Measurements from ENCODE around the gene GSG1L2. TPM values are rescaled to one million over a fixed set of nuclear protein-coding genes. Genes with fewer than 3 reads are reported as not detected.

GSG1L2 gene
- total RNA-seq, 1 experiment from 2014 or later: not detected

GRCh38 chr17:9824094-9824493 lies 2.2 kb upstream of the GSG1L2 start:
- in situ Hi-C loops (cut with HindIII; ENCODE audit: low pct_unique_long_range_greater_than_20kb, low sequenced_read_pairs): no loop called here
- BruUV-seq (replicated peaks): no TSS peak
- Histone ChIP-seq H3K4me3 (ENCODE audit: low read depth in 2 of 2, low read length in 2 of 2) (no peak overlapping the region), H3K27me3 (ENCODE audit: control insufficient read depth, insufficient read depth, low read length) (no peaks in the 10 kb centered on the region), H3K4me1 (ENCODE audit: control insufficient read depth, insufficient read depth, low read length) (no peaks in the 10 kb centered on the region), H3K27ac (ENCODE audit: low read length) (no peak overlapping the region), H3K9me3 (ENCODE audit: control insufficient read depth, insufficient read depth, low read depth, low read length) (no peaks in the 10 kb centered on the region), H3K36me3 (ENCODE audit: control insufficient read depth, insufficient read depth, low read length) (no peaks in the 10 kb centered on the region)
- no peak for DNase-seq (ENCODE audit: low read depth, low spot score)
- intact Hi-C loops (cut with micrococcal nuclease; ENCODE audit: unreplicated experiment): no loop called here
- CTCF ChIA-PET: no interaction called here
- POLR2A ChIA-PET: no interaction called here
- no peak for ATAC-seq
- TF ChIP-seq SIN3A (IDR thresholded peaks at IDR 0.05; ENCODE audit: borderline replicate concordance, insufficient read depth, low read depth, low read length) (no peak), POLR2AphosphoS5 (IDR thresholded peaks at IDR 0.05; ENCODE audit: low read depth, low read length) (no peak), CTCF (IDR thresholded peaks at IDR 0.05) (peak; percentile 39; the same call in 1 of the 2 replicates)

- H3K4me1 ChIP-seq (ENCODE audit: control insufficient read depth, insufficient read depth, low read length): no peaks in the 10 kb centered on the region
- H3K36me3 ChIP-seq (ENCODE audit: control insufficient read depth, insufficient read depth, low read length): no peaks in the 10 kb centered on the region
- no peak overlapping the region for H3K4me3 ChIP-seq (ENCODE audit: low read depth in 2 of 2, low read length in 2 of 2)
- H3K9me3 ChIP-seq (ENCODE audit: control insufficient read depth, insufficient read depth, low read depth, low read length): no peaks in the 10 kb centered on the region
- no peaks in the 10 kb centered on the region for H3K27me3 ChIP-seq (ENCODE audit: control insufficient read depth, insufficient read depth, low read length)
- ChIA-PET CTCF (no interaction called here), POLR2A (no interaction called here)
- intact Hi-C loops (cut with micrococcal nuclease; ENCODE audit: unreplicated experiment) (no loop called here), in situ Hi-C loops (cut with HindIII; ENCODE audit: low pct_unique_long_range_greater_than_20kb, low sequenced_read_pairs) (no loop called here)
- no peak for DNase-seq (ENCODE audit: low read depth, low spot score)
- H3K27ac ChIP-seq (ENCODE audit: low read length): no peak overlapping the region
- TF ChIP-seq SIN3A (IDR thresholded peaks at IDR 0.05; ENCODE audit: borderline replicate concordance, insufficient read depth, low read depth, low read length): no peak
- no TSS peak for BruUV-seq (replicated peaks)
- ATAC-seq: no peak
Measured at GRCh38 chr17:9820448-9820847, 1.4 kb downstream of the GSG1L2 start.

- no peak for ATAC-seq
- intact Hi-C loops (cut with micrococcal nuclease; ENCODE audit: unreplicated experiment) (no loop called here), in situ Hi-C loops (cut with HindIII; ENCODE audit: low pct_unique_long_range_greater_than_20kb, low sequenced_read_pairs) (no loop called here)
- no peak overlapping the region for H3K27ac ChIP-seq (ENCODE audit: low read length)
- no peaks in the 10 kb centered on the region for H3K27me3 ChIP-seq (ENCODE audit: control insufficient read depth, insufficient read depth, low read length)
- no peaks in the 10 kb centered on the region for H3K4me1 ChIP-seq (ENCODE audit: control insufficient read depth, insufficient read depth, low read length)
- no TSS peak for BruUV-seq (replicated peaks)
- ChIA-PET CTCF (no interaction called here), POLR2A (no interaction called here)
- TF ChIP-seq CTCF (IDR thresholded peaks at IDR 0.05) (no peak), REST (IDR thresholded peaks at IDR 0.05; ENCODE audit: insufficient read depth in 1 of 2, low read depth in 2 of 2, low read length in 1 of 2) (no peak), POLR2AphosphoS5 (IDR thresholded peaks at IDR 0.05; ENCODE audit: low read depth, low read length) (no peak), SIN3A (IDR thresholded peaks at IDR 0.05; ENCODE audit: borderline replicate concordance, insufficient read depth, low read depth, low read length) (no peak)
- no peak overlapping the region for H3K4me3 ChIP-seq (ENCODE audit: low read depth in 2 of 2, low read length in 2 of 2)
- H3K36me3 ChIP-seq (ENCODE audit: control insufficient read depth, insufficient read depth, low read length): no peaks in the 10 kb centered on the region
- no peaks in the 10 kb centered on the region for H3K9me3 ChIP-seq (ENCODE audit: control insufficient read depth, insufficient read depth, low read depth, low read length)
- DNase-seq (ENCODE audit: low read depth, low spot score): no peak
Measured at GRCh38 chr17:9818760-9819159, 3.1 kb downstream of the GSG1L2 start.

All from Panc1 (cell line).